Measurements from ENCODE around the gene KRT74. TPM values are rescaled to one million over a fixed set of nuclear protein-coding genes. Genes with fewer than 3 reads are reported as not detected.

Gene KRT74
- total RNA-seq, 4 donors from 2014 or later, result not detected

GRCh38 chr12:52590021-52590420 is 16.4 kb upstream of the KRT74 start:
- TF ChIP-seq POLR2A (IDR thresholded peaks at IDR 0.05), result no peak
- TF ChIP-seq CTCF (IDR thresholded peaks at IDR 0.05 in 4 of 5, conservative IDR thresholded peaks at IDR 0.05 in 1 of 5), result no peak
- H3K36me3 ChIP-seq, result no peaks in the 10 kb centered on the region
- no peak overlapping the region for H3K4me3 ChIP-seq
- no peaks in the 10 kb centered on the region for H3K27me3 ChIP-seq
- intact Hi-C loops (cut with DNase I; ENCODE audit: low total_unique reads), result no loop called here
- no peaks in the 10 kb centered on the region for H3K4me1 ChIP-seq
- no peak overlapping the region for H3K27ac ChIP-seq
- DNase-seq (no peak), ATAC-seq (no peak)
- in situ Hi-C loops (cut with MboI; ENCODE audit: low sequenced_read_pairs in 4 of 4), result loop anchor here in 2 of 4 donors (5.0 to 25.0 kb wide), 3 partner anchors 292 to 397 kb away; no protein-coding TSS in a partner anchor
- no peaks in the 10 kb centered on the region for H3K9me3 ChIP-seq

GRCh38 chr12:52587563-52587962 is 13.9 kb upstream of the KRT74 start:
- Histone ChIP-seq H3K27me3 (no peaks in the 10 kb centered on the region), H3K36me3 (no peaks in the 10 kb centered on the region), H3K27ac (no peak overlapping the region), H3K9me3 (no peaks in the 10 kb centered on the region), H3K4me3 (no peak overlapping the region), H3K4me1 (no peaks in the 10 kb centered on the region)
- ATAC-seq (no peak), DNase-seq (no peak)
- in situ Hi-C loops (cut with MboI; ENCODE audit: low sequenced_read_pairs in 4 of 4), result loop anchor here in 1 of 4 donors (25.0 kb wide), 2 partner anchors 300 to 400 kb away; no protein-coding TSS in a partner anchor
- no peak for TF ChIP-seq CTCF (IDR thresholded peaks at IDR 0.05 in 4 of 5, conservative IDR thresholded peaks at IDR 0.05 in 1 of 5)
- TF ChIP-seq POLR2A (IDR thresholded peaks at IDR 0.05), result no peak
- intact Hi-C loops (cut with DNase I; ENCODE audit: low total_unique reads), result no loop called here

DNA sequence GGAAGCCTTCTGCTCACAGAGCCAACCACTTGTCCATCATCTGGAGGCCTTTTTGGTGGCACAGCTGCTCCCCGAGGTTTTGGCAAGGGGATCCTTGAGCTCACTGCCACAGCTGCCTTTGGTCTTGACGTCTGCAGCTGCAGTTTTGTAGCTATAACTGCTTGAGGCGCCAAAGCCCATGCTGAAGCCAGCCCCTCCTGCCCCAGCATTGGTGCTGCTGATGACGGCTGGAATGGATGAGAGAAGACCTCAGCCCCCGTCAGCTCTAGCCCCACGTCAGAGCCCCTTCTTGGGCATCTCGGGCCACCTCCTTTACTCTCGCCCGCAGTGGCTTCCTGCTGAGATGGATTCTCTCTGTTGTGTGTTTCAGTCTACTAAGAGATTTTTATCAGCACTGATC is 12.3 kb upstream of the KRT74 start:
- no peaks in the 10 kb centered on the region for H3K36me3 ChIP-seq
- ATAC-seq (no peak), DNase-seq (no peak)
- H3K4me1 ChIP-seq, result no peaks in the 10 kb centered on the region
- H3K27ac ChIP-seq, result no peak overlapping the region
- no peaks in the 10 kb centered on the region for H3K9me3 ChIP-seq
- TF ChIP-seq CTCF (IDR thresholded peaks at IDR 0.05 in 4 of 5, conservative IDR thresholded peaks at IDR 0.05 in 1 of 5) (no peak), POLR2A (IDR thresholded peaks at IDR 0.05) (no peak)
- no peak overlapping the region for H3K4me3 ChIP-seq
- H3K27me3 ChIP-seq, result no peaks in the 10 kb centered on the region
- in situ Hi-C loops (cut with MboI; ENCODE audit: low sequenced_read_pairs in 4 of 4) (loop anchor here in 1 of 4 donors (25.0 kb wide), 2 partner anchors 301 to 401 kb away; no protein-coding TSS in a partner anchor), intact Hi-C loops (cut with DNase I; ENCODE audit: low total_unique reads) (no loop called here)

- no peak for DNase-seq
- no peaks in the 10 kb centered on the region for H3K36me3 ChIP-seq
- in situ Hi-C loops (cut with MboI; ENCODE audit: low sequenced_read_pairs in 4 of 4) (loop anchor here in 1 of 4 donors (25.0 kb wide), 2 partner anchors 302 to 402 kb away; no protein-coding TSS in a partner anchor), intact Hi-C loops (cut with DNase I; ENCODE audit: low total_unique reads) (no loop called here)
- no peak for ATAC-seq
- no peaks in the 10 kb centered on the region for H3K9me3 ChIP-seq
- H3K4me3 ChIP-seq, result no peak overlapping the region
- no peak overlapping the region for H3K27ac ChIP-seq
- H3K27me3 ChIP-seq, result no peaks in the 10 kb centered on the region
- TF ChIP-seq POLR2A (IDR thresholded peaks at IDR 0.05) (no peak), CTCF (IDR thresholded peaks at IDR 0.05 in 4 of 5, conservative IDR thresholded peaks at IDR 0.05 in 1 of 5) (no peak)
- H3K4me1 ChIP-seq, result no peaks in the 10 kb centered on the region
Measured at GRCh38 chr12:52585066-52585465, 11.4 kb upstream of the KRT74 start.
